ENCODE data around the gene UBXN6.
A peak's percentile ranks its signal among the peaks of the same experiment; 100 is the strongest.

Gene UBXN6

GRCh38 chr19:4403005-4403761, 54.4 kb downstream of the UBXN6 start:
- DNase-seq (ENCODE audit: low spot score), result peak; percentile 47

DNA sequence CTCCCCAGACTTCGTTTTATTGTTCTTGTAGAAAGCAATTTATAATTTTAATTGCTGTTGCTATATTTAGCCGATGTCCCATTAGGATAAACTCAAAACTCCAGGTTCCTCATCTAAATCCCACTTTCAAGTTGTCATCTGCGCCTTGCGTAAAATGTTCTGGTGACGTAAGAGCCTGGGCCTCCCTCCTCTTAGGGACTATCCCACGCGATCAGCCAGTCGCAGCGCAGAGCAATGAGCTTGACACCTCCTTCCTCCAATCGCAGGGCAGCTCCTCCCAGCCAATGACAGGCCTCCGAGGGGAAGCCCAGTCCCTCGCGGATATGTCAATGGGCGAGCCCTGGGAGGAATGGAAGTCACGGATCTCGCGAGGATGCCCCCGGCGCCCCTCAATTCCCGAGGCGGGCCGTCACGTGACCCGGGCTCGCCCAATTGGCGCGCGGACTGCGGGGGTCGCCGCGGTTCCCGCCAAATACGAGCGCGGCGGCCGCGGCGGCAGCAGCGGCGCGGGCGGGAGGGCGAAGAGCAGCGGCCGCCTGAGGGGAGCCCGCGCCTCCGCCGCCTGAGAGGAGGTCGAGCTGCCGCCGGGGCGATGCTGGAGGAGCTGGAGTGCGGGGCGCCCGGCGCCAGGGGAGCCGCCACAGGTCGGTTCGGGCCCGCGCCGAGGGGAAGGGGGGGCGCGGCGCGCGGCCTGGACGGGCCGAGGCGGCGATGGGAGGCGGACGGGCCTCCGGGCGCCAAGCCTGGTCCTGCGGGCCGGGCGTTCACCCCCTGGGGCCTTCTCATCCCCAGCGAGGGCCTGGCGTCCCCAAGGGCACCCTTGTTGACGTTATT, 55.2 kb downstream of the UBXN6 start, which contains the start of gene CHAF1A:
Gene CHAF1A, plus strand, starts transcription at position 470 of the 834 bp plus-strand sequence. Its CDS starts 123 bp downstream, at position 593.
- DNase-seq (ENCODE audit: low spot score), result peak; percentile 100

DNA sequence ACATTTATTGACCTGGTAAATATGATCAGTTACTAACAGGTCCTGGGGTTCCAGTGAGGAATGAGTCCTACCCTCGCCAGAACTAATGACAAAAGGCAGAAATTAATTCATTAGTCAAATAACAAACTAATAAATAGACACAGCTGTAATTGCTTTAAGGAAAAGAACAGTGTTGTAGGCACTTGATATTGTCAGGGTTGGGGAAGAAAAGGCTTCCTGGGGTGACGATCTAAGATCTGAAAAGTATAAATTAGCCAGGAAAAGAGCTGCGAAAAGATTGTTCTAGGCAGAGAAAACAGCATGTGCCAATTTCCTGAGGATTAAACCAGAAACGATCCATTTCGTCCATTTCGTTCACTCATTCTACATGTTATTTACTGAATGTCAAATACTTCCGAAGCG, 55.8 kb downstream of the UBXN6 start:
- no peak for DNase-seq (ENCODE audit: low spot score)

DNA sequence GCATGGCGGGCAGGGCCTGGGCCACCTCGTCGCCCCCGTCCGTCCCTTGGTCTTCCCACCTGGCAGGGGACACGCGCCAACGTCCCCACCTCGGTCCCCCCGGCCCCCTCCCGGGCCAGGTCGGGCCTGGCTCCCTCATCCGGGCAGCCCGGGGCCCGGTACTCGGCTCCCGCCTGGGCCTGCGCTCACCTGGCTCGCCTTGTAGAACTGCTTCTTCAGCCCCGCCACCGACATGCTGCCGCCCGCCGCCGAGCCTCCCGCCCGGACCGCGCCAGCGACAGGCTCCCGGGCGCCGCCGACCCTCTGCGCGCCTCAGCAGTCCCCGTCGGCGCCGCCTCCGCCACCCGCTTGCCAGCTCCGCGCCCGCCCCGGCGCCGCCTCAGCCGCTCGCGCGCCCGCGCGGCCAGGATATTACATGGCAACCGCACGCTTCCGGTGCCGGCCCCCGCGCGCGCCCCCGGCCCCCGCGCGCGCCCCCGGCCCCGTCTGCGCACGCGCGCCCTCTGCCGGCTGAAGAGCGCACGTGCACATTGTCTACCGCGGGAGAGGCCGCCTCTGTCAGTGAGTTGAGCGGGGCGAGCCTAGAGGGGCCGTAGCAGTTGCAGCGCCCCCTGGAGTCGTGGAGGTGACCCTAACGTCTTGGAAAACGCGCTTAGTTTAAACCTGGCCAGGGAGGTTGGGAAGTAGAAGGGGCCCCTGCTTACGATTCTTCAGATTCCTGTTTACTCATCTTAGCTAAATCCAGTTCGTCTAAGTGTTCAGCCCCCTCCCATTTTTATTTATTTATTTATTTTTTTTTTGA, 57.3 kb downstream of the UBXN6 start, which contains the start of gene SH3GL1:
Gene SH3GL1, minus strand, starts transcription at position 413 of the 802 bp plus-strand sequence. Its CDS starts 179 bp downstream, at position 234.
- peak; percentile 86 for DNase-seq (ENCODE audit: low spot score)

- peak; percentile 66 for DNase-seq (ENCODE audit: low spot score)
Measured at GRCh38 chr19:4399812-4400134, 57.8 kb downstream of the UBXN6 start.

DNA sequence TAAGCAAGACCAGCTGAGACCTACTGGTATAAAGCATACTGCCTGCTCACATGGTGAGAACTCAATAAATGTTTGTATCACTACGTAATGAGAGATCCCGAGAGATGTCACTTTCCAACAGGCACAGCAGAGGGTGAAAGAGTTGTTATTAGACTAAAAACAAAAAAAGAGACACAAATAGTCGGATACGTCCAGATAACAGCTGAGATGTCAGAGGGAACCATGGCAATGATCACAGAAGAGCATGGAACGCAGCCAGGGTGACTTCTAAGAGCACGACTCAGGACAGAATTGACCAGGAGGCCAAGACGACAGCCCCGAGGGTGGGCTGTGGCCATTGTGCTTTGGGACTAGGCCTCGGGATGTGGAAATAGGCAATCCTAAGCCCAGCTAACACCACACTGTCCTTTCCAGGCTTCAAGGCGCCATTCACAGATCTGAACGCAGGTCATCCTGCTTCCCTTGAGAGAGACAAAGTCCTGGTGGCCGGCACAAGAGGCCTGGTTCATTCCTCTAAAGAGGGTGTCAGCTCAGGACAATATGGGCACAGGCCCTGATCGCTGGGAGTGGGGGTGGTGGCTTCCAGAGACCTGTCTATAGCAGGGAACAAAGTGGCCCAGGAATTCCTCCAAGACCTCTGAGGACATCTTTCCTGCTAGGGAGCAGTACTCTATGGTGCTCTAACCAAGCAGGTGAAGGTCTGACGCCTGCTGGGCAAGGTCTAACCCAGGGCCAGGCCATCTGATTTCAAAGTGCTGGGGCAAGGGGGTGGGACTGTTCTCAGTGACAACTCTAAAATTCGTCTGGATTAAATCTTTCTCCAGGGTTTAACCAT, 60.4 kb downstream of the UBXN6 start:
- DNase-seq (ENCODE audit: low spot score), result no peak
